Measurements from ENCODE around the gene PHF21B. TPM values are rescaled to one million over a fixed set of nuclear protein-coding genes. Genes with fewer than 3 reads are reported as not detected.
A peak's percentile ranks its signal among the peaks of the same experiment; 100 is the strongest.

Gene PHF21B
- total RNA-seq, 4 donors from 2014 or later: 0.50 to 9.4 (median 1.8) TPM; not detected in 1

DNA sequence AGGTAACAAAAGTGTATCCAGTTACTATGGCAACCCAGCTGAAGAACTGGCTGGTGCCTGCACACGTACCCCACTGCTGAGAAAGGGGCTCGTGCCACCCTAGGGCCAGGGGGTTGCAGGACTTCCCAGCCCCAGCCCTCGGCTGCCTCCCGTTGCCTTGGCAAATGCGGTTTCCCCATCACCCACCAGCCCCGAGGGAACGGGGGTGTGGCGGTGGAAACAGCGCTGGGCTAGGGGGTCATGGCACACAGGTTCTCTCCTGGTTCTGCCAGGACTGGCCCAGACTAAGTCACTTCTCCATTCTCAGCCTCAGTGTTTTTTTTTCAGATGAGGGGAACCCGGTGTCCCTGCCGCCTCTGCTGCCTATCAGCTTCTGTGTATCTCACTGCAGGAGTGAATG lies 27.9 kb downstream of the PHF21B start:
- H3K36me3 ChIP-seq: no peaks in the 10 kb centered on the region
- no peaks in the 10 kb centered on the region for H3K4me1 ChIP-seq
- no peak for TF ChIP-seq CTCF (IDR thresholded peaks at IDR 0.05)
- no peak for TF ChIP-seq EP300 (IDR thresholded peaks at IDR 0.05)
- no peak for TF ChIP-seq POLR2A (IDR thresholded peaks at IDR 0.05; ENCODE audit: low read depth)
- no peak for TF ChIP-seq POLR2AphosphoS5 (IDR thresholded peaks at IDR 0.05)
- no peak for DNase-seq (ENCODE audit: extremely low spot score)
- no peaks in the 10 kb centered on the region for H3K9me3 ChIP-seq
- no peak overlapping the region for H3K4me3 ChIP-seq
- peaks cover 0 to 26% (median 0%) of the 10 kb centered on the region in 4 donors for H3K27me3 ChIP-seq
- WGBS: 92% methylated on average over 11 of the region's 11 CpGs
- intact Hi-C loops (cut with DNase I): no loop called here
- no peak overlapping the region for H3K27ac ChIP-seq (replicated peaks in 1 of 4)

- Histone ChIP-seq H3K27me3 (peaks cover 0 to 26% (median 0%) of the 10 kb centered on the region in 4 donors), H3K27ac (replicated peaks in 1 of 4) (no peak overlapping the region), H3K4me1 (no peaks in the 10 kb centered on the region), H3K4me3 (no peak overlapping the region), H3K9me3 (no peaks in the 10 kb centered on the region), H3K36me3 (no peaks in the 10 kb centered on the region)
- TF ChIP-seq EP300 (IDR thresholded peaks at IDR 0.05): no peak
- no peak for TF ChIP-seq POLR2AphosphoS5 (IDR thresholded peaks at IDR 0.05)
- TF ChIP-seq CTCF (IDR thresholded peaks at IDR 0.05): no peak
- TF ChIP-seq POLR2A (IDR thresholded peaks at IDR 0.05; ENCODE audit: low read depth): no peak
- no peak for DNase-seq (ENCODE audit: extremely low spot score)
- WGBS: 71% methylated on average over 5 of the region's 6 CpGs
- intact Hi-C loops (cut with DNase I): no loop called here
Observed at GRCh38 chr22:44979154-44979553, 30.7 kb downstream of the PHF21B start.

GRCh38 chr22:44975427-44976262 lies 34.2 kb downstream of the PHF21B start:
- no peak overlapping the region for H3K27ac ChIP-seq (replicated peaks in 1 of 4)
- 28% methylated on average over 18 of the region's 22 CpGs for WGBS
- DNase-seq (ENCODE audit: extremely low spot score): no peak
- intact Hi-C loops (cut with DNase I): loop anchor here (2.0 kb wide), 1 partner anchor 121 kb away; no protein-coding TSS in a partner anchor
- H3K4me3 ChIP-seq: no peak overlapping the region
- peaks cover 0 to 18% (median 0%) of the 10 kb centered on the region in 4 donors for H3K27me3 ChIP-seq
- H3K9me3 ChIP-seq: no peaks in the 10 kb centered on the region
- TF ChIP-seq POLR2A (IDR thresholded peaks at IDR 0.05; ENCODE audit: low read depth) (no peak), POLR2AphosphoS5 (IDR thresholded peaks at IDR 0.05) (peak; percentile 10 to 14), EP300 (IDR thresholded peaks at IDR 0.05) (no peak), CTCF (IDR thresholded peaks at IDR 0.05) (peak; percentile 46 to 60 (median 52))
- H3K4me1 ChIP-seq: no peaks in the 10 kb centered on the region
- H3K36me3 ChIP-seq: no peaks in the 10 kb centered on the region

GRCh38 chr22:44974454-44974853 lies 35.4 kb downstream of the PHF21B start:
- peaks cover 0 to 15% (median 0%) of the 10 kb centered on the region in 4 donors for H3K27me3 ChIP-seq

More at GRCh38 chr22:44974454-44974853, 35.4 kb downstream of the PHF21B start:
- Histone ChIP-seq H3K9me3 (no peaks in the 10 kb centered on the region), H3K36me3 (no peaks in the 10 kb centered on the region), H3K4me3 (no peak overlapping the region), H3K4me1 (no peaks in the 10 kb centered on the region), H3K27ac (replicated peaks in 1 of 4) (no peak overlapping the region)
- WGBS: 88% methylated on average over 9 of the region's 9 CpGs
- no peak for DNase-seq (ENCODE audit: extremely low spot score)
- TF ChIP-seq EP300 (IDR thresholded peaks at IDR 0.05) (no peak), CTCF (IDR thresholded peaks at IDR 0.05) (no peak), POLR2AphosphoS5 (IDR thresholded peaks at IDR 0.05) (no peak), POLR2A (IDR thresholded peaks at IDR 0.05; ENCODE audit: low read depth) (no peak)
- intact Hi-C loops (cut with DNase I): loop anchor here (2.0 kb wide), 1 partner anchor 122 kb away; no protein-coding TSS in a partner anchor

All from esophagus muscularis mucosa (tissue), 4 donors.